H9 (cell line): ENCODE measurements around the gene FBXL7. TPM values are rescaled to one million over a fixed set of nuclear protein-coding genes. Genes with fewer than 3 reads are reported as not detected.
A peak's percentile ranks its signal among the peaks of the same experiment; 100 is the strongest.

Source experiments
- DNase-seq: peaks from one replicate; pipeline ENCODE4 v3.0.0-alpha.2; 2017
- H2AFZ ChIP-seq: one replicate; pipeline ENCODE4 v1.6.1; 2013; ENCODE audit warnings: mild to moderate bottlenecking, low read length, control low read depth, moderate library complexity
- H2AK5ac ChIP-seq: 2 replicates; pipeline ENCODE4 v1.6.1; 2013; ENCODE audit warnings: low read length, control low read depth, mixed read lengths; ENCODE audit not compliant: insufficient read length
- H2BK120ac ChIP-seq: one replicate; pipeline ENCODE4 v1.6.1; 2013; ENCODE audit warnings: low read depth, mild to moderate bottlenecking, low read length, control low read depth, inconsistent platforms; ENCODE audit not compliant: poor library complexity, severe bottlenecking
- H2BK12ac ChIP-seq: 2 replicates; pipeline ENCODE4 v1.6.1; 2013; ENCODE audit warnings: low read length, control low read depth, mixed read lengths, low read depth; ENCODE audit not compliant: insufficient read length
- H2BK15ac ChIP-seq: 2 replicates; pipeline ENCODE4 v1.6.1; 2013; ENCODE audit warnings: low read depth, low read length, control low read depth
- H2BK20ac ChIP-seq: one replicate; pipeline ENCODE4 v1.6.1; 2013; ENCODE audit warnings: low read depth, mild to moderate bottlenecking, low read length, control low read depth, inconsistent platforms; ENCODE audit not compliant: poor library complexity, severe bottlenecking
- H2BK5ac ChIP-seq: 2 replicates; pipeline ENCODE4 v1.6.1; 2013; ENCODE audit warnings: low read length, control low read depth, mixed read lengths; ENCODE audit not compliant: insufficient read length
- H3K14ac ChIP-seq: 2 replicates; pipeline ENCODE4 v1.6.1; 2013; ENCODE audit warnings: low read length, control low read depth; ENCODE audit not compliant: insufficient read depth
- H3K18ac ChIP-seq: 2 replicates; pipeline ENCODE4 v1.6.1; 2013; ENCODE audit warnings: low read depth, mild to moderate bottlenecking, mixed read lengths, low read length, control low read depth; ENCODE audit not compliant: insufficient read length
- H3K23ac ChIP-seq: 2 replicates; pipeline ENCODE4 v1.6.1; 2013; ENCODE audit warnings: low read length, control low read depth, mixed read lengths, low read depth; ENCODE audit not compliant: insufficient read length
- H3K23me2 ChIP-seq: 2 replicates; pipeline ENCODE4 v1.6.1; 2013; ENCODE audit warnings: low read depth, mild to moderate bottlenecking, mixed read lengths, low read length, control low read depth; ENCODE audit not compliant: insufficient read length, poor library complexity, severe bottlenecking
- H3K27ac ChIP-seq: 2 replicates; pipeline ENCODE4 v1.5.1; 2013; ENCODE audit warnings: low read length, control low read depth, mixed read lengths, low read depth; ENCODE audit not compliant: insufficient read length
- H3K27me3 ChIP-seq: 2 replicates; pipeline ENCODE4 v1.6.1; 2013; ENCODE audit warnings: low read length, control low read depth, inconsistent platforms; ENCODE audit not compliant: insufficient read depth
- H3K4ac ChIP-seq: 2 replicates; pipeline ENCODE4 v1.6.1; 2013; ENCODE audit warnings: low read depth, mild to moderate bottlenecking, control low read depth, inconsistent platforms, low read length, moderate library complexity
- H3K4me1 ChIP-seq: 2 replicates; pipeline ENCODE4 v1.6.1; 2013; ENCODE audit warnings: low read length, control low read depth, inconsistent platforms; ENCODE audit not compliant: insufficient read depth
- H3K4me2 ChIP-seq: 2 replicates; pipeline ENCODE4 v1.6.1; 2013; ENCODE audit warnings: low read length, control low read depth, mixed read lengths; ENCODE audit not compliant: insufficient read length, insufficient read depth
- H3K56ac ChIP-seq: 2 replicates; pipeline ENCODE4 v1.6.1; 2013; ENCODE audit warnings: low read depth, mild to moderate bottlenecking, mixed read lengths, low read length, control low read depth; ENCODE audit not compliant: insufficient read length
- H3K79me1 ChIP-seq: 2 replicates; pipeline ENCODE4 v1.6.1; 2013; ENCODE audit warnings: low read depth, mild to moderate bottlenecking, moderate library complexity, low read length, control low read depth, inconsistent platforms; ENCODE audit not compliant: insufficient read depth, poor library complexity, severe bottlenecking
- H3K79me2 ChIP-seq: 2 replicates; pipeline ENCODE4 v1.6.1; 2013; ENCODE audit warnings: low read length, control low read depth, inconsistent platforms; ENCODE audit not compliant: insufficient read depth
- H3K9ac ChIP-seq: 2 replicates; pipeline ENCODE4 v1.6.1; 2013; ENCODE audit warnings: low read length, control low read depth, mixed read lengths; ENCODE audit not compliant: insufficient read length; ENCODE audit errors: extremely low read depth
- H3K9me3 ChIP-seq: one replicate; pipeline ENCODE4 v1.6.1; 2013; ENCODE audit warnings: low read depth, low read length, inconsistent platforms; ENCODE audit not compliant: control insufficient read depth
- H3T11ph ChIP-seq: one replicate; pipeline ENCODE4 v1.6.1; 2013; ENCODE audit warnings: mild to moderate bottlenecking, low read length, control low read depth, inconsistent platforms
- H4K20me1 ChIP-seq: one replicate; pipeline ENCODE4 v1.6.1; 2013; ENCODE audit not compliant: control insufficient read depth, insufficient read length, insufficient read depth
- H4K5ac ChIP-seq: 2 replicates; pipeline ENCODE4 v1.6.1; 2013; ENCODE audit warnings: low read depth, mild to moderate bottlenecking, mixed read lengths, low read length, control low read depth; ENCODE audit not compliant: insufficient read length
- H4K8ac ChIP-seq: replicated peaks from 2 replicates; pipeline ENCODE4 v1.6.1; 2013; ENCODE audit warnings: low read length, control low read depth, mixed read lengths, low read depth; ENCODE audit not compliant: insufficient read length
- H4K91ac ChIP-seq: 2 replicates; pipeline ENCODE4 v1.6.1; 2013; ENCODE audit warnings: low read depth, mild to moderate bottlenecking, moderate library complexity, mixed read lengths, low read length, control low read depth; ENCODE audit not compliant: insufficient read length
- H3K27ac Mint-ChIP-seq, 3 experiments: 2 replicates in 2 of 3; 3 replicates in 1 of 3; pipeline ENCODE4 v1.8.0; 2020 to 2021; ENCODE audit warnings: mixed read lengths in 3 of 3, mild to moderate bottlenecking in 1 of 3, moderate library complexity in 1 of 3
- H3K27me3 Mint-ChIP-seq: 2 replicates; pipeline ENCODE4 v1.8.0; 2021; ENCODE audit warnings: low read depth, mild to moderate bottlenecking, moderate library complexity, mixed read lengths
- H3K36me3 Mint-ChIP-seq, 3 experiments: 2 replicates in 2 of 3; 3 replicates in 1 of 3; pipeline ENCODE4 v1.8.0; 2020 to 2021; ENCODE audit warnings: low read depth in 3 of 3, mixed read lengths in 3 of 3; ENCODE audit not compliant: insufficient read depth in 1 of 3
- H3K4me1 Mint-ChIP-seq, 2 experiments: 2 replicates each; pipeline ENCODE4 v1.8.0; 2020; ENCODE audit warnings: mixed read lengths in 2 of 2
- H3K4me3 Mint-ChIP-seq, 2 experiments: 2 replicates in 1 of 2; 3 replicates in 1 of 2; pipeline ENCODE4 v1.8.0; 2020 to 2021; ENCODE audit warnings: mild to moderate bottlenecking in 2 of 2, mixed read lengths in 2 of 2, moderate library complexity in 1 of 2
- H3K9me3 Mint-ChIP-seq, 2 experiments: 2 replicates in 1 of 2; 3 replicates in 1 of 2; pipeline ENCODE4 v1.8.0; 2020; ENCODE audit warnings: mild to moderate bottlenecking in 2 of 2, mixed read lengths in 2 of 2, moderate library complexity in 1 of 2
- WGBS: extraction: QIAGEN DNeasy Blood & Tissue Kit; methylation state at CpG from one replicate; pipeline ENCODE4 v1.1.7; 2013; ENCODE audit warnings: missing lambda C conversion rate, low lambda C conversion rate, mixed read lengths; ENCODE audit not compliant: insufficient read length; ENCODE audit errors: extremely low coverage; 5-methylcytosine and 5-hydroxymethylcytosine counted together
- total RNA-seq: library from RNA; stranded (reverse); gene quantifications from 2 replicates; pipeline ENCODE4 v1.2.1, GENCODE V29; 2021
- TF ChIP-seq, protein P1 (sequence below): fragments of 200-600 bp; sonication (generic); conservative IDR thresholded peaks from 3 replicates; pipeline ENCODE4 v1.8.0; 2021; ENCODE audit warnings: antibody characterized with exemption, mild to moderate bottlenecking

Gene FBXL7
- total RNA-seq, 1 experiment from 2014 or later = 14.6 TPM

DNA sequence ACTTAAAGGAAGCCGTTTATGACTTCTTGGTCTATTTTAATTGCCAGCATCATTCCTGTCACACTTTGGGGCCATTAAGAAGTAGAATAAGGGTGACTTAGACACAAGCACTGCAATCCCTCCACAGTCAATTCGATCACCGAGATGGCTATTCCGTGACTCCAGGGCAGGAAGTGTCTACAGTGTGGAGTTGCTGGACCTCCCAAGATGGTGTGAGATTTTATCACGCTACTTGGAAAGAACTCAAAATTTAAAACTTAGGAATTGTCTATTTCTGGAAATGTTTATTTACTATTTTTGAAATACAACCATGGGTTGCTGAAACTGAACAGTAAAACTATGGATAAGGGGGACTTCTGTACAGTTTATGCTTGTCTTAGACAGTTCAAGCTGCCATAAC is 6.2 kb downstream of the FBXL7 start:
- H3K23me2 ChIP-seq = peaks cover 3% of the 10 kb centered on the region
- H2BK5ac ChIP-seq = no peak overlapping the region
- no peak overlapping the region for H3K4me2 ChIP-seq
- Mint-ChIP-seq H3K27ac (peak overlapping the region in 1 of 3 experiments; percentile 49; a peak in 1 of 7 replicates), H3K9me3 (no peaks in the 10 kb centered on the region), H3K27me3 (no peaks in the 10 kb centered on the region), H3K36me3 (peaks cover 0 to 11% (median 2%) of the 10 kb centered on the region in 3 experiments; a peak in 4 of 7 replicates), H3K4me3 (no peak overlapping the region; a peak in 1 of 5 replicates), H3K4me1 (peaks cover 36 to 47% of the 10 kb centered on the region in 2 experiments)
- no peaks in the 10 kb centered on the region for H4K20me1 ChIP-seq
- H3K27me3 ChIP-seq = no peaks in the 10 kb centered on the region
- no peak overlapping the region for H4K91ac ChIP-seq
- H3K56ac ChIP-seq = no peak overlapping the region
- no peaks in the 10 kb centered on the region for H3K9me3 ChIP-seq
- no peak overlapping the region for H3K27ac ChIP-seq
- no peaks in the 10 kb centered on the region for H3K4me1 ChIP-seq
- no peak overlapping the region for H2BK12ac ChIP-seq
- H4K5ac ChIP-seq = no peak overlapping the region
- no peaks in the 10 kb centered on the region for H3K79me2 ChIP-seq
- H2BK20ac ChIP-seq = no peak overlapping the region
- no peak overlapping the region for H3K4ac ChIP-seq
- H3K18ac ChIP-seq = no peak overlapping the region
- no peak overlapping the region for H4K8ac ChIP-seq
- TF ChIP-seq, protein P1, sequence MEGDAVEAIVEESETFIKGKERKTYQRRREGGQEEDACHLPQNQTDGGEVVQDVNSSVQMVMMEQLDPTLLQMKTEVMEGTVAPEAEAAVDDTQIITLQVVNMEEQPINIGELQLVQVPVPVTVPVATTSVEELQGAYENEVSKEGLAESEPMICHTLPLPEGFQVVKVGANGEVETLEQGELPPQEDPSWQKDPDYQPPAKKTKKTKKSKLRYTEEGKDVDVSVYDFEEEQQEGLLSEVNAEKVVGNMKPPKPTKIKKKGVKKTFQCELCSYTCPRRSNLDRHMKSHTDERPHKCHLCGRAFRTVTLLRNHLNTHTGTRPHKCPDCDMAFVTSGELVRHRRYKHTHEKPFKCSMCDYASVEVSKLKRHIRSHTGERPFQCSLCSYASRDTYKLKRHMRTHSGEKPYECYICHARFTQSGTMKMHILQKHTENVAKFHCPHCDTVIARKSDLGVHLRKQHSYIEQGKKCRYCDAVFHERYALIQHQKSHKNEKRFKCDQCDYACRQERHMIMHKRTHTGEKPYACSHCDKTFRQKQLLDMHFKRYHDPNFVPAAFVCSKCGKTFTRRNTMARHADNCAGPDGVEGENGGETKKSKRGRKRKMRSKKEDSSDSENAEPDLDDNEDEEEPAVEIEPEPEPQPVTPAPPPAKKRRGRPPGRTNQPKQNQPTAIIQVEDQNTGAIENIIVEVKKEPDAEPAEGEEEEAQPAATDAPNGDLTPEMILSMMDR = no peak
- H3K14ac ChIP-seq = no peak overlapping the region
- H2AFZ ChIP-seq = no peak overlapping the region
- no peak overlapping the region for H2BK15ac ChIP-seq
- no peak for DNase-seq
- no peak overlapping the region for H2BK120ac ChIP-seq
- WGBS = no CpG with 5 or more reads among the region's 5 CpGs
- no peaks in the 10 kb centered on the region for H3K79me1 ChIP-seq
- H3K9ac ChIP-seq = no peak overlapping the region
- H3T11ph ChIP-seq = no peak overlapping the region
- H2AK5ac ChIP-seq = no peak overlapping the region
- H3K23ac ChIP-seq = no peak overlapping the region
